HG02884 (cell line): ENCODE measurements around the gene RABGAP1L.
"Not testable (repeated sequence)": the region's sequence is repeated elsewhere in the genome, so short reads cannot be mapped to it uniquely, and the experiment has no call there.

Experiments used
- ATAC-seq: cut with Tn5 transposase; IDR thresholded peaks from one replicate; pipeline ENCODE4 v1.9.1; 2021; ENCODE audit warnings: mild to moderate bottlenecking, moderate library complexity; ENCODE audit not compliant: unreplicated experiment

RABGAP1L gene

DNA sequence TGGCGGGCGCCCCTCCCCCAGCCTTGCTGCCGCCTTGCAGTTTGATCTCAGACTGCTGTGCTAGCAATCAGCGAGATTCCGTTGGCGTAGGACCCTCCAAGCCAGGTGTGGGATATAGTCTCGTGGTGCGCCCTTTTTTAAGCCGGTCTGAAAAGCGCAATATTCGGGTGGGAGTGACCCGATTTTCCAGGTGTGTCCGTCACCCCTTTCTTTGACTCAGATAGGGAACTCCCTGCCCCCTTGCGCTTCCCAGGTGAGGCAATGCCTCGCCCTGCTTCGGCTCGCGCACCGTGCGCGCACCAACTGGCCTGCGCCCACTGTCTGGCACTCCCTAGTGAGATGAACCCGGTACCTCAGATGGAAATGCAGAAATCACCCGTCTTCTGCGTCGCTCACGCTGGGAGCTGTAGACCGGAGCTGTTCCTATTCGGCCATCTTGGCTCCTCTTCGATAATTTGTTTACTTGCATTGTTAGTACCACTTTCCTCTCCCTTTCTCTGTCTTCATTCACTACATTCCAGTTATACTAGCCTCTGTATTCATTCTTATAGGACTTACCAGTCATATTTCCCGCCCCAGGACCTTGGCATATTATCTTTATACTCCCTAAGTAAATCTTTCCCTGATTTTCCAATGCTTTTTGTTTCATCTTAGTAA lies 79.7 kb downstream of the RABGAP1L start:
- not testable (repeated sequence) for ATAC-seq

DNA sequence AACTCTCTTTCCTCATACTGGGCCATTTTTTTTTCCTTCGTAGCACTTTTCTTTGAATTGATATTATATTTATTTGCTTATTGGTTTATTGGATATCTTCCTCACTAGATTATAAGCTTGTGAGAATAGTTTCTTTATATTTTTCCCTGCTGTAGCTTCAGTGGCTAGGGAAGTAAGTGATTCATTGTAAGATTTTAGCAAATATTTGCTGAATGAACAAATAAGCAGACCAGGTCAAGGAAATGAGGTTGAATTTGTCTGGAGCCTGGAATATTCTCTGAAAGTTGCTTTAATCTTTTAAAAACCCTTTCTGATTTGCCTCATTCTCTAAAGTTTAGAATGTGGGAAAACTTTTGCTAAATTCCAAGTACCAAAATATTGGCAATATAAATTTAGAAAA lies 80.2 kb downstream of the RABGAP1L start:
- ATAC-seq: no peak

DNA sequence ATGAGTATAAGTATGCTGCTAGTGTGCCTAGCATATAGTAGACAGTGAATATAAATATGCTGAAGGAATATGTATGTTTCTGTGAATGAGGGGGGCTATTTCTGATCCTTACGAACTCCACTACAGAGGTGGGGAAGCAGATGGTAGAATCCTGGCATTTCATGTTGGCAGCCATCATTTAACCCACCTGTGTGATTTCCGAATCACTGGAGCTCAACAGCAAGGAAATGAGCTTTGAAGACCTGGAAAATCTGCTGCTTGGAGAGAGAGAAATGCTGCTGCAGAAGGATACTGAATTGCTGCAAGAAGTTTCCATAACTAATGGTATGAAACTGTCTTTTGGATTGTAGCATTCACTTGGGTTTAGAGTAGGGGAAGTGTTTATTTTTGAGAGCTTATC lies 83.5 kb downstream of the RABGAP1L start:
- no peak for ATAC-seq

DNA sequence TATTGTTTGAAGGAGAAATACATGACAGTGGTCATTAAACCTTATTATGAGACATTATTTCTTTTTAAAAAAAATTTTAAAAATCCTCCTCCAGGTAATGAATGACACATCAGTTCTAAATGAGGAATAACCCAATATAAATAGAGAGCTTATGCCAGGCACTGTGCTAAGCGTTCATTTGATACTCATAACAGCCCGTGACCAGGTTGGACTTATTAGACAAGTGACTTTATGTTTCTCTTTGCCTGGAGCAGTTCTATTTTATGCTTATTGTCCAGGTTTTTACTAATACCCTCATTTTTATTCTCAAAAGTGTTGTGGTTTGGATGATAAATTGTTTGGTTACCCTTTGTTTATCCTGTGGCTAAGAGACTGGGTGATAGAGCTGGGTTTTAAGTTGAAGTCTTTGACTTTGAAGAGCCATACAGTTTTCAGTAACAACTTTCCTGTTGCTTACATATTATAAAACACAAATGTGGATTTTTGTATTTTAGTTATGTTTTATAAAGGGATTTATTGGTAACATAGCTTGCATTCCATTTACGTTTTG lies 84.2 kb downstream of the RABGAP1L start:
- ATAC-seq: no peak

DNA sequence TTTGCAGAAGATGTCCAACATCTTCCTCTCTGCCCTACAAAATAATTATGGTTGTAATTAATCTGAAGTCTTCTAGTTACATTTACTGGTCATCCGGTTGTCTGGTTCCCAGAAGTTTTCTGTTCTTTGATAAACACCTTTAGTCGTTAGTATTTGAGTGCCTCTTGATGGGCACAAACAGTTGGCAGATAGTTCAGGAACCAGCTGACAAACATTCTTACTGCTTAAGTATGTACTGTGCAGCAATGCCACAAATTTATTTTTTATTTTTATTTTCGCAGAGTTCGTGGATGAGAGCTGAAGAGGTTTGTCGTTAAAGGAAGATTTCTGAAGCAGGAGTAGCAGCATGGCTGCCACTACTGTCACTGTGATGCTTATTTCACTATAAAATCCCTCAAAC lies 84.7 kb downstream of the RABGAP1L start:
- ATAC-seq: no peak

DNA sequence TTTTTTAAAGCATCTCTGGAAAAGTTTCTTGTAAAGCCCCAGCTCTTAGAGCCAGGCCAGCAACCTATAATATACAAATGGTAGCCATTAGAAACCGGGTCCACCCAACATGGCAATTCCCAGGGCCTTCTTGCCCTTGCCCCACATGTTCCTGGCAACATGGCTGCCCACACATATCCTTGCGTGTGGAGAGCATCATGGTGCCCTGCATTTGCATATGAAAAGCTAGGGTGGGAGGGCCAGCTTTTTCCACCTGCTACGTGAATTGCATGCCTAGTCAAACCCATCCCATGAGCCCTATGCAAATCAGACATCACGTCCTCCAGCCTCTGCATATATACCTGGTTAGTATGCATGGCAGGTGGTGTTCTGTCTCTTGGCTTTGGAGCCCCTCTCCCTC lies 88.2 kb downstream of the RABGAP1L start:
- ATAC-seq: no peak

DNA sequence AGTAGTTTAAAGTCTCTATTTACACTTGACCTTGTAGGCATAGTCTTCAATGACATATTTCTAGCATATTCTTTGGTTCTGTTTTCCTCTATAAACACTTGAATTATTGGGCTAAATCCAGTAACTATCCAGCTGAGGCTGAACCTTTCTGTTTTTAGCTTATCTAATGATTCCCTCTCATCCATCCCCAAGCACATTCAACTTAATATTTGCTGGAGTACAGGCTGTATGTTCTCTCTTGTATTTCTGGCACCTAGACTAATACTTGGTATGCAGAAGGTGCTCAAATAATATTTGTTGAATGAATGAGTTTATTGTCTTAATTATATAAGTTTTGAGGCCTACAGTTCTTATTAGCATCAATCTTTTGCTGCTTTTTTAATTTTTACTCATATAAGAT lies 88.7 kb downstream of the RABGAP1L start:
- ATAC-seq: no peak

DNA sequence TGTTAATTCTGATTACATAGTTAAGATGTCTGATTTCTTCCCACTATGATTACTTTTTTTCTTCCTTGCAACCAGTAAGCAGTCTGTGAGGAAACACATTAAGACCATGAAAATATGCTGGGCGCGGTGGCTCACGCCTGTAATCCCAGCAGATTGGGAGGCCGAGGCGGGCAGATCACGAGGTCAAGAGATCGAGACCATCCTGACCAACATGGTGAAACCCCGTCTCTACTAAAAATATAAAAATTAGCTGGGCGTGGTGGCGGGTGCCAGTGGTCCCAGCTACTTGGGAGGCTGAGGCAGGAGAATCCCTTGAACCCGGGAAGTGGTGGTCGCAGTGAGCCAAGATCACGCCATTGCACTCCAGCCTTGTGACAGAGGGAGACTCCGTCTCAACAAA lies 97.1 kb downstream of the RABGAP1L start:
- not testable (repeated sequence) for ATAC-seq

DNA sequence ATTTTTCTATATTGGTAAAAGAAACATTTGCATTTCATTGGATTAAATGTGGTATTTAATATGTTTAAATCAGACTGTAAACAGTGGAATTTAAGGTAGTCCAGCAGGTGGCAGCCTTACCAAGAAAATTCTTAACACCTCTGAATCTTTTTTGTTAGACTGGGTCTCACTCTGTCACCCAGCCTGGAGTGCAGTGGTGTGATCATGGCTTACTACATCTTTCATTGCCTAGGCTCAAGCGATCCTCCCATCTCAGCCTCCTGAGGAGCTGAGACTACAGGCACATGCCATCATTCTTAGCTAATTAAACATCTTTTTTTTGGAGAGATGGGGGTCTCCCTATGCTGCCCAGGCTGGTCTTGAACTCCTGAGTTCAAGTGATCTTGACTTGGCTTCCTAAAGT lies 98.8 kb downstream of the RABGAP1L start:
- no peak for ATAC-seq

DNA sequence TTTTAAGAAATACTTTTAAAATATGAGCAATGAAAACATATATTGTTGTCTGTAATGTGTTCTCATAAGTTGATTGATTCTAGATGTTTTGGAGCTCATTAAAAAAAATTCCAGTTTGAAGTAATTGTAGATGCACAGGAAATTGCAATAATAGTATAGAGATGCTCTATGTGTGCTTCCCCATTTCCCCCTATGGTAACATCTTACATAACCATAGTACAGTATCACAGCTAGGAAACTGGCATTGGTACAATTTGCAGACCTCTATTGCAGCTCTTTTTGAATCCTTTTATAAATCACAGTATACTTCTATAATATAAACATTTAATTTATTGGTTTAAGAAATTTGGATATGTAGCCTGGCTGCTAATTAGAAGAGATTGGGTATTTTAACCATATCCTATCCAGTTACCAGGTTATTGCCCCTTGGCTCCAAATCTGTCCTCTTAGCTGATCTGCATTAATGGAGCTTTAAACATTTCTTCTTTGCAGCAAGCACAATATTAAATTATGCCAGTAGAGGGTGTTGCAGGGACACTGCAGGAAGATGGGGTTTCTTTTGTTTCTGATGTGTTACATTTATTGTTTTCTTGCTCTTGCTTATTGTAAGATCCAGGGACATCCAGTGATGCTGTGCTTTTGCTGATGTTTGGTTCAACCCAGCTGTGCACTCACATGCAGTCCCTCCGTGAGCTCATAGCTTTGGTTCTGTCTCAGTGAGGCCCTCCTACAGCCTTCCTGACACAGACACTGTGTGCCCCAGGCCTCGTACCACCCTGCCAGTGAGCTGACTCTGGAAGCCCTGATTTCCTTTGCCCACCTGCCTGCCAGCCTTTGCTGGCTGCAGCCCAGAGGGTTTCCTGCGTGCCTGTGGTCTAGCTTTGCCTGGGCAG lies 103.3 kb downstream of the RABGAP1L start:
- peak; percentile 50 for ATAC-seq

DNA sequence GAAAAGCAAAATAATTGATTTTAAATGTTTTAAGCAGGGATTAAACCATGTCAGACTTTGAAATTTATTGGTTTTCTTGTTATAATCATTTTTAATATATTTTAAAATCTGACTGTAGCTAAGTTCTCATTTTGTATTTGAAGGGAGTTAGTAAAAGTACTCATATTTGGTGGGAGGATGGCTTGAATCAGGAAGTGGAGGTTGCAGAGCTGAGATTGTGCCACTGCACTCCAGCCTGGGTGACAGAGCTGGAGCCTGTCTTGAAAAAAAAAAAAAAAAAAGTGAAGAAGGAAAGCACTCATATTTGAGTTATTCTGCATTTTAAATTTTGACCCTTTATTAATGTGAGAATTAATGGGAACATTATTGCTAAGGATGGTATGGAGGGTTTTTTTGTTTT lies 106.0 kb downstream of the RABGAP1L start:
- ATAC-seq: no peak

DNA sequence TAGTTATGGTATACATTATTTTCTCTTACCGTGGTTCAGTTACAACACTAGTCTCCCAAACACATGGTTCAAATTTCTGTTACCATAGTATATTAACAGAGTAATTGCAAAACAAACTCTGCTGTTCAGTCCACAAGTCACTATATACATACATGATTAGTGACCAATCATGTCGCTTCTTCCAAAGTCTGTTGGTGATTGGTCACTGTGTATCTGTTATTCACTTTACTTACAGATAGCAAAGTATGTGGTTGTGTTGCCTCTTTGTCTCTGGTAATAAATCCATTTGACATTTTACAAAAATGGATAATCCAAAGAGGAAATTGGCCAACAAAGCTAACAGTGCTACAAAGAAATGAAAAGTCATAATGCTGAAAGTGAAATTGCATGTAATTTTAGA lies 107.2 kb downstream of the RABGAP1L start:
- ATAC-seq: no peak

DNA sequence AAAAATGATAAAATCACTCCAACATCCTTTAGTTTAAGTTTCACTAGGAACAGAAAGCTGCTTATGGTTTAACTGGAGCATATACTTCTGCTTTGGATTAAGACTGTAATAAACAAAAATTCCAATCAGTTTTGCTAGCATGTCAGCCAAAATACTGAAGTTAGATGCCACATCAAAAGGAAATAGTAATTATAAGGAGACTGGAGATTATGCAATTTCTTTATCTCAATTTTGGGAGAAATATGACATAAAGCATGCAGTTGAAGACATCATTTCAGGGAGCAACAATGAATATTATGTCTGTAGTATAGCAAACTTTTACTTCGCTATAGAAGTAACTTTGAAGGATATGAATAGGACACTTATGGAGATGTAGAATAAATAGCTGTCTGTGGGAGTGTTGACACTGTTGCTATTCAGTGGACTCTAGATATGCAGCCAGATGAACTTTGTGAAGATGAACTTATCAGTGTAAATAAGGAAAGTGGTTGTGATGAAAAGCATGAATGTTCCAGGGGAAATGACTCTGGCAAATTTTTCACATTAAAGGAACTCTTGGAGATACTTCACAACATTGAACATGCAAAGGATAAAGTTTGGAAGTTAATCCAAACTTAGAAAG lies 107.8 kb downstream of the RABGAP1L start:
- ATAC-seq: no peak

DNA sequence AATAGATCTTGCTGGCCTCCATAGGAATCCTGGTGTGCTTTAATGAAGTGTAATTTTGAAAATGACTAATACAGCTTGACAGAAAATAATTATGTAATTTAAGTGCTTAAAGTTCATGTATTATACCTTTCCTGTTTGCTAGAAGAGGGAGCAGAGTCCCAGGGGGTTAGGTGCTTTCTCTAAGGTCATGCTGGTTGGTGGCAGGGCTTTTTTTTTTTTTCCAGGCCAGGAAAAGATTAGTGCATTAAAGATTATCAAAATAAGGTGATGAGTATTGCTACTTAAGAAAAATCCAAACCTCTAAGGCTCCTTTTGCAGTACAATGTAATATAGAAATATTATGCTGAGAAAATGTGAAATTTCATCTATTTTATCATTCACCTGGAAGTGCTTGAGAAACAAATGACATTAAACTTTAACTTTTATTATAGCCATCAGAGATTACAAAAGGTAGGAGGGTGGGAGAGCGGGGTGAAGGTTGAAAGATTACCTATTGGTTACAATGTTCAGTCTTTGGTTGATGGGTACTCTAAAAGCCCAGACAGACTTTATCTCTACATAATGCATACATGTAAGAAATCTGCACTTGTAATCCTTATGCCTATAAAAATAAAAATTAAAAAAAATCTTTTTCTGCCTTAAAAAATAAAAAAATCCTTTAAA lies 110.8 kb downstream of the RABGAP1L start:
- no peak for ATAC-seq

DNA sequence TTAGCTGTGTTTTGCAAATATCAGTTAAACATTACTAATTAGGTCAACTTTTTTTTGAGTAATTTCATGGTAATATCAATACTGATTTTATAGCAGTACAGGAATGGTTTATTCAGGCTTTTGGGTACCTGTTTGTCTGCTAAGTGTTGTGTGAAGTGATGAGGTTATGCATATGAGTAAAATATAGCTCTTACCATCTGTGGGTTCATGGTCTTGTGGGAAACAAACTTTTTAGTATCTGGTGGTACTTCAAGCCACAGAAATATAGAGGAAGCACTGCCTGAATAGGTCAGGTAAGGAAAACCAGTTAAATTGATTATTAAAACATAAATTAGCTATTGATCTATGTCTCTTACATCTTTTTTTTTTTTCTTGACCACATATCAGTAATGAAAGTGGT lies 113.9 kb downstream of the RABGAP1L start:
- ATAC-seq: no peak

DNA sequence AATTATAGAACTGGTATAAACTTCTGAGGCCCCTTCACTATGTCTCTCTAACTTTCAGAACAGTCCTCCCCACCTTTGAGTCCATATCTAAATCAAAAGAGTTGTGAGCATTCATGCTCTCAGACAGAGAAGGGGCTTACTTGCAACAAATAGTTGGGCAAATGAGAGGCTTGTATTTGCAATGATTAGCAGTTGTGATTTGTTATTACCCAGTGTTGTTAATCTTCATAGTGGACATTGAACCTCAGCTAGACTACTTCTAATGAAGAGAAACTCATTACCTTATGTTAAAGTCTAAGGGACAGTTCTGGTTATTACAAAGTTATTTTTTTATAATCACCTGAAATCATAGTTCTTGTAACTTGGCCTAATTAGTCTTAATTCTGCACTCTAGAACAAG lies 114.5 kb downstream of the RABGAP1L start:
- no peak for ATAC-seq

DNA sequence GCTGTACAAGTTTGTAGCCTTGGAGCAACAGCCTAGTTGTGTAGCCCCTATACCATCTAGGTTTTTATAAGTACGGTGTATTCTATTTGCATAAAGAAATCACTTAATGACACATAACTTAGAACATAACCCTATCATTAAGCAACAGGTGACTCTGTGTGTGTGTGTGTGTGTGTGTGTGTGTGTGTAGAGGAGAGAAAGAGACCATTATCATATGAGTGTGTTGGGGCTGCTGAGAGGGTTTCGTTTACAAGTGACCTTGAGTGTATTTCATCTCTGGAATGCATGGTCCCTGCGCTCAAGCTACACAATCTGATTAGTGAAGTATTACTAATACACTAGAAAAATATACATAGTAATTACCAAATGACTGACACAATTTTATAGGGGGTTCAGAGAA lies 115.1 kb downstream of the RABGAP1L start:
- no peak for ATAC-seq

DNA sequence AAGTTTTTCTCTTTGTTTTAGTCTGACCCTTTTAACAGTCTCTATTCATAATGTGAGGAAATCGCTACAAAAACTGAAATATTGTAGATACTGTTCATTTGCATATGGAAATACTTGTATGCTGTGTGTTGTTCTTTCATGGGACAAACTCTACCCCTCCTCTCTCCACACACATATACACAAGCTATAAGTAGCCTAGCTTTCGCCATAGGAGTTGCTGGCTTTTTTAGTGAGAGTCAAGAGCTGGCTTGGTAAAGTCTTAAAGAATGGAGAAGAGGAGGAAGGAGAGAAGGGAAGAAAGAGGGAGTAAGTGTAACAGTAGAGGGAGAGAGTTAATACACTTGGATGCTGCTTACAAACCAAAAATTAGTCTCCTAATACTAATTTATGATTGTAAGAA lies 115.6 kb downstream of the RABGAP1L start:
- no peak for ATAC-seq

DNA sequence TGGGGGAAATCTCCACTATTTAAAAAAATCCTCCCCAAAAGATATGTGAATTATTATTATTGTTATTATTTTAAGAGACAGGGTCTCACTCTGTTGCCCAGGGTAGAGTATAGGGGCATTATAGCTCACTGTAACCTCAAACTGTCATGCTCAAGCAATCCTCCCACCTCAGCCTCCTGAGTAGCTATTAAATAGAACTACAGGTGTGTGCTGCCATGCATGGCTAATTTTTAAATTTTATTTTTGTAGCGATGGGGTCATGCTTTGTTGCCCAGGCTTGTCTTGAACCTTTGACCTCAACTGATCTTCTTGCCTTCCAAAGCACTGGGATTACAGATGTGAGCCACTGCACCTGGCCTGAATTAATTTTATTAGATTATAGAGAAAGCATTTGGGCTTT lies 116.8 kb downstream of the RABGAP1L start:
- peak; percentile 50 for ATAC-seq

DNA sequence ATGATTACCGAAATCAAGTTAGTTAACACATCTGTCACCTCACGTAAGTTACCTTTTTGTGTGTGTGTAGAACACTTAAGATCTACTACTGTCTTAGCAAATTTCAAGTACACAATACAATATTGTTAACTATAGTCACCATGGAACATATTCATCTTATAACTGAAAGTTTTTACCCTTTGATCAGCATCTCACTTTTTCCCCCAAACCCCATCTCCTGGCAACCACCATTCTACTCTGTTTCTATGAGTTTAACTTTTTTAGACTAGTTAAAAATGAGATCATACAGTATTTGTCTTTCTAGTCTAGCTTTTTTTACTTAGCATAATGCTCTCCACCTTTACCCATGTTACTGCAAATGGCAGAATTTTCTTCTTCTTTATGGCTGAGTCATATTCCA lies 124.7 kb downstream of the RABGAP1L start:
- no peak for ATAC-seq

DNA sequence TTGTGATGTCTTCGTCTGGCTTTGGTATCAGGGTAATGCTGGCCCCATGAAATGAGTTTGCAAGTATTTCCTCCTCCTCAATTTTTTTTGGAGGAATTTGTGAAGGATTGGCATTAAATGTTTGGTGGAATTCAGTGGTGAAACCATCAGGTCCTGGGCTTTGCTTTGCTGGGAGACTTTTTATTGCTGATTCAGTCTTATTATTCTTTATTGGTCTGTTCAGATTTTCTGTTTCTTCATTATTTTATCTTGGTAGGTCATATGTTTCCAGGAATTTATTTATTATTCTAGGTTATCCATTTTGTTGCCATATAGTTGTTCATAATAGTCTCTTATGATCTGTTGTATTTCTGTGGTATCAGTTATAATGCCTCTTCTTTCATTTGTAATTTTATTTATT lies 126.7 kb downstream of the RABGAP1L start:
- no peak for ATAC-seq
